ENCODE data around the gene TNNC2.

DNA sequence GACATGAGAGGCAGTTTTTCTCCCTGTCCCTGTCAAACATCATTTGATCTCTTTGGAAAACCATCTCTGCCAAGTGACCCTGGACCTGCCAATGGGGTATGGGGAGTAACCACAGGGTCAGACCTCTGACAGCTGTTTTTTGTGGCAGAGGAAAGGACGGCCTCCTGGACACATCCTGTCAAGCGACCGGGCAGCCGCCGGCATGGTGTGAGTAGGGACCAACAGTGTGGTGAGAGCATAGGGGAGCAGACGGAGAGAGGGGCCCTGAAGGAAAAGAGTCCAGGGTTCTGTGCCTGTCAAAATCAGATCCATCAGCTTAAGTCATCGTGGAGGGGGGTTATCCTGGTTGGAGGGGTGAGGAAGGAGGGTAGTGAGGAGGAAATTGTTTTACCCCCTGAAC is 25.3 kb downstream of the TNNC2 start:
- TF ChIP-seq CTCF (IDR thresholded peaks at IDR 0.05 in 4 of 5, conservative IDR thresholded peaks at IDR 0.05 in 1 of 5), result no peak
- TF ChIP-seq POLR2A (IDR thresholded peaks at IDR 0.05), result no peak
